ENCODE results near the gene DIAPH3.

- TF ChIP-seq CTCF (IDR thresholded peaks at IDR 0.05; ENCODE audit: poor library complexity, severe bottlenecking) (no peak), TAF1 (IDR thresholded peaks at IDR 0.05; ENCODE audit: low read depth) (no peak), RAD21 (conservative IDR thresholded peaks at IDR 0.05) (no peak), POLR2AphosphoS5 (IDR thresholded peaks at IDR 0.05) (no peak), EP300 (conservative IDR thresholded peaks at IDR 0.05; ENCODE audit: poor library complexity, severe bottlenecking) (no peak), EZH2 (IDR thresholded peaks at IDR 0.05; ENCODE audit: borderline replicate concordance, insufficient read depth, low read length, poor library complexity, severe bottlenecking) (no peak), MXI1 (conservative IDR thresholded peaks at IDR 0.05; ENCODE audit: poor library complexity, severe bottlenecking) (no peak), REST (IDR thresholded peaks at IDR 0.05; ENCODE audit: borderline replicate concordance) (no peak), SMC3 (conservative IDR thresholded peaks at IDR 0.05; ENCODE audit: poor library complexity) (no peak)
Measured at GRCh38 chr13:60118696-60119400, 44.9 kb downstream of the DIAPH3 start.
